ENCODE measurements around the gene TMEM179.

GRCh38 chr14:104598910-104599273, 5.7 kb downstream of the TMEM179 start:
- TF ChIP-seq CTCF (IDR thresholded peaks at IDR 0.05) = no peak
- no peak for TF ChIP-seq POLR2AphosphoS5 (IDR thresholded peaks at IDR 0.05)
- no peak for TF ChIP-seq POLR2A (IDR thresholded peaks at IDR 0.05)
